ENCODE data around the gene KCNQ2.
A peak's percentile ranks its signal among the peaks of the same experiment; 100 is the strongest.

Gene KCNQ2

GRCh38 chr20:63469713-63470101, 2.7 kb downstream of the KCNQ2 start:
- no peak for DNase-seq

- no peak for DNase-seq
These were observed 3.3 kb downstream of the KCNQ2 start for GRCh38 chr20:63469019-63469712.

GRCh38 chr20:63468421-63468820, 4.0 kb downstream of the KCNQ2 start:
- no peak for DNase-seq

GRCh38 chr20:63467294-63468083, 5.0 kb downstream of the KCNQ2 start:
- DNase-seq, result no peak

GRCh38 chr20:63466861-63467260, 5.6 kb downstream of the KCNQ2 start:
- DNase-seq, result no peak

- DNase-seq, result no peak
These were observed 6.1 kb downstream of the KCNQ2 start for GRCh38 chr20:63466250-63466825.

DNA sequence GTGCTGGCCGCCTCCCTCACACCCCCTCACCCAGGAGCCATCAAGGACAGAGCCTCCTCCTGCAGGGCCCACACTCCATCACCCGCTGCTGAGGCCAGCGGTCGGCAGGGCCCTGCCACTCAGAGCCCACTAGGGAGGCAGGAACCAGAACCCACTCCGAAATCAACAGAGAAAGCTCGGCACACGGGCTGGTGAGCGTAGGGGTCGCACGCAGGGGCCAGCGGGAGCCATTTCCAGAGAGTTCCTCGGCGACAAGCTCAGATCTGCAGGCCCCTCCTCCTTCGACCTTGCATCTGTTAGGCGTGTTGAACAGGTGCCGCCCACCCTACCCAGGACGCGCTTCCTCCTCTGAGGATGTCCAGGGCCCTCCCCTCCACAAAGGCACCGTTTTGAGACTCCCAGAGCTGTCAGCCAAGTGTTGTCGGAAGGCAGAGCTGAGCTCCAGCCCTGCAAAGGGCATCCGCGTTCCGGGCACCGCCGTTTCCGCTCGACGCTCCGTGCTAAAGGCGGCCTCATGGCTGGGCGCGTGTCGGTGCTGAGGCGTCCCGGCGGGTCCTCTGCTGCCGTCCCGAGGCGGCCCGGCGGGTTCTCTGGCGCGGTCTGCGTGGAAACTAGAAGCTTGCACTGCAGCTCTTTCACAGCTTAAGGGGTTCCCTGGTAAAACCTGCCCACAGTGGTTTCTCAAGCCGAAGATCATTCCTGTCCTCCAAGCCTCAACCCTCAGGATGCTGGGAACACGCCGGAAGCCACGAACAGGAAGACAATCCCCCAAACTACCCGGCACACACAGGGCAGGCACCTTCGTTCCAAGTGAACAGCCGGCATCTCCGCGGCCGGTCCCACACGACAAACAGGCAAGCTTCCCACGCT, 6.8 kb downstream of the KCNQ2 start:
- DNase-seq, result no peak

DNA sequence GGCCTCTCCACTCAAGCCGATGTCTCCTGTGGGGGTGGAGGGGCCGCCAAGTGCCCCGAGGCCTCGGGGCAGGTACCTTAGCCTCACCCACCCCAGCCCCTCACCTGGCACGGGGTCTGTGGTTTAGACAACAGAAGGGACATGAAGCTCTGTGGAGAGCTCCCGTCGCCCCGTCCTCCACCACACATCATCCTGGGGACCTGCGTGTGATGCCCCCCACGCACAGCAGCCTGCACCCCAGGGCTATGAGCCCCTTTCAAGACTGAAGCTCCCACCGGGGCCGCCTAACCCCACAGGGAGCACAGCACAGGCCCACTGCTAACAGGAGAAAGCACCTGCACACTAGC, 8.2 kb downstream of the KCNQ2 start:
- no peak for DNase-seq

DNA sequence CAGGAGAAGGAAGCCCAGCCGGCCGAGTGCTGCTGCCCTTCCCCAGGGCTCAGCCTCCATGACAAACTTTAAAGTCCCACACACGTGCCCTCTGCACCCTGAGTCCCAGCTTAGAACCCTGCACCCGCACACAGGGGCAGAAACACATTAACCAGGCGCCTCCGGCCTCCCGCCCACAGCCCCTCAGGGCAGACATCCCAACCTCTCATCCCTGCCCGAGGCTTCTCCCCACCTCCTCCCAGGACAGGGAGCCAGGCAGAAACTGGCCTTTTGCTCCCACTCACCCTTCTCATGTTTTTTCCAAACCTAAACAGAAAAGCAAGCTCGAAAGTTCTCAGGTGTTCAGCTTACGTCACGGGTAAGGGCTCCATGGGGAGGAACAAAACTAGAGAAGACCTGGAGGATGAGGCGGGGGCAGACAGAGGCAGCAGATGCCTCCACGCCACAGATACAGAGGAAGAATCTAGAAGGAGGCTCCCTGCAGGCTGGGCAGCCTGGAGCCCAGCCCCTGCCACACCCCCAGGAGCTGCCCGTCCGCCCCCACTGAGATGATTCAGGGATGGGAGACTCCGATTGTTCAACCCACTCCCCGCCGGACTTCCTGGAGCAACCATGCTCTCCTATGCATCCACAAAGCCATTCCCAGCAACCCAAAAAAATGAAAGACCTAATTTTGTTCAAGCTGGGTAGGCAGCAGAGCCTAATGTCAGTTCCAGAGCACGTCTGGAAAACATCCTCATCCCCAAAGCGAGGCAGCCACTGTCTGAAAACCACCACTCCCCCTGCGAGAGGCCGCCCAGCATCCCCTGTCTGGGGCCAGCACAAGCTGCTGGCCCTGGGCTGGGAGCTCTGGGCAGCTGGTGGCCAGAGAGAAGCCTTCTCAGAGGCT, 8.8 kb downstream of the KCNQ2 start:
- DNase-seq, result no peak

DNA sequence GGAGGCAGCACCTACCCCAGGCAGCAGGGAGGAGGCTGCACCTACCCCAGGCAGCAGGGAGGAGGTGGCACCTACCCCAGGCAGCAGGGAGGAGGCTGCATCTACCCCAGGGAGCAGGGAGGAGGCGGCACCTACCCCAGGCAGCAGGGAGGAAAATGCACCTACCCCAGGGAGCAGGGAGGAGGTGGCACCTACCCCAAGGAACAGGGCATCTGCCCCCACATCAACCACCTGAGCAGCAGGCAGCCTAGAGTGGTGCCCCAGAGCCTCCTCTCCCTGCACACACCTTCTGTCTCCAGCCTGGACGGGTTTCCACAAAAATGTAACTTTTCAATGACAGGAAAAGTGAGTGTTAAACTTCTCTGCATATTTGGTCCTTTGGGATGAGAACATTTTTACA, 10.2 kb downstream of the KCNQ2 start:
- DNase-seq, result no peak

DNA sequence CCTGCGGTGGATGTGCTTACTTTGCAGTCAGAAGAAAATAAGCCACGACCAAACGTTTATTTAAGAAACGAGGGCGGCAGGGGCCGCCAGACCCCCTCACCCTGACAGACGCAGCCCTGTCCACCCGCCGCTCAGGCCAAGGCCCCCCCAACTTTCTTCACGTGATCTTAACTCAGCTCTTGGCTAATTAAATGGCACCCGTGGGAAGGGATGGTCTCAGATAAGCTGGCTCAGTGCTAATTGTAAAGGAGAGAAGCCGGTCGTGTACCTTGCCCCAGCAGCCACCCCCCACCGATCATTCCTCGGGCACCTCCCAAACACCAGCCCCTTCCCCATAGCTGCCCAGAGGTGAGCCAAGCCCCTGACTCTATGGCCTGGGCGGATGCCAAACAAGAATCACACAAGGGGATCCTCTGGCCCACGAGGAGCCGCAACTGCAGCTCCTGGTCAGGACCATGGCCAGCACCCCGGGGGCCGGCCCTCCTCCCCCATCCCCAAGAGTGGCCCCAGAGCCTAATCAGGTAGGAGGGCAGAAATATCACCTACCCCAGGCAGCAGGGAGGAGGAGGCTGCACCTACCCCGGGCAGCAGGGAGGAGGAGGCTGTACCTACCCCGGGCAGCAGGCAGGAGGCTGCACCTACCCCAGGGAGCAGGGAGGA, 11.2 kb downstream of the KCNQ2 start:
- DNase-seq, result no peak

GRCh38 chr20:63459070-63459380, 13.4 kb downstream of the KCNQ2 start:
- DNase-seq, result no peak

- no peak for DNase-seq
These were observed 14.0 kb downstream of the KCNQ2 start for GRCh38 chr20:63458170-63459069.

DNA sequence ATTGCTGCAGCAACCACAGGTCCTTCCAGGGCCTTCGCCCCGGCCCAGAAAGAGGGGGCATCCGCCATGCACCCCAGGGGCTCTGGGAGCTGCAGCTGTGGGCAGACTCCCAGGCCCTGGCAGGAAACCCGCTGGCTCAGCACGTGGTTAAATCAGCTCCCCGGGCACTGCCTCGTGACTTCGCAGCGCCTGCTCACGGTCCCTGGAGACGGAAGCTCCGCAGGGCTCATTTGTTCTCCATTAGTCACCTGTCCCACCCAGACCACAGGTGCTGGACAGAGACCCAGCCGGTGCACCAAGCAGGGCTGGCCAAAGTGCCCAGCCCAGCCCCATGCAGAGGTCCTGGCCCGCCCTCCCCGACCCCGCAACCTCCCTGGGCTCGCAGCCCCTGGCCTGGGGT, 14.7 kb downstream of the KCNQ2 start:
- DNase-seq, result peak; percentile 11

GRCh38 chr20:63456429-63457284, 15.8 kb downstream of the KCNQ2 start:
- no peak for DNase-seq

DNA sequence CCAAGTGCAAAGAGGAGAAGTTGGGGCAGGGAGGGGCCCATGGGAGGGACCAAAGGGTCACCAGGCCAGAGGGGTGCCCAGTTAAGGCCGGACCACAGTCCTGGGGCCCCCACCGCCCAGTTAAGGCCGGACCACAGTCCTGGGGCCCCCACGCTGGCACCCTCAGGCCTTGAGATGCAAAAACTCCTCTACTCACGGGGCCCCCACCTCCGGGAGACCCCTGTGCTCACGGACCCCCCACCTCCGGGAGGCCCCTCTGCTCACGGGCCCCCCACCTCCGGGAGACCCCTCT, 16.9 kb downstream of the KCNQ2 start:
- no peak for DNase-seq

DNA sequence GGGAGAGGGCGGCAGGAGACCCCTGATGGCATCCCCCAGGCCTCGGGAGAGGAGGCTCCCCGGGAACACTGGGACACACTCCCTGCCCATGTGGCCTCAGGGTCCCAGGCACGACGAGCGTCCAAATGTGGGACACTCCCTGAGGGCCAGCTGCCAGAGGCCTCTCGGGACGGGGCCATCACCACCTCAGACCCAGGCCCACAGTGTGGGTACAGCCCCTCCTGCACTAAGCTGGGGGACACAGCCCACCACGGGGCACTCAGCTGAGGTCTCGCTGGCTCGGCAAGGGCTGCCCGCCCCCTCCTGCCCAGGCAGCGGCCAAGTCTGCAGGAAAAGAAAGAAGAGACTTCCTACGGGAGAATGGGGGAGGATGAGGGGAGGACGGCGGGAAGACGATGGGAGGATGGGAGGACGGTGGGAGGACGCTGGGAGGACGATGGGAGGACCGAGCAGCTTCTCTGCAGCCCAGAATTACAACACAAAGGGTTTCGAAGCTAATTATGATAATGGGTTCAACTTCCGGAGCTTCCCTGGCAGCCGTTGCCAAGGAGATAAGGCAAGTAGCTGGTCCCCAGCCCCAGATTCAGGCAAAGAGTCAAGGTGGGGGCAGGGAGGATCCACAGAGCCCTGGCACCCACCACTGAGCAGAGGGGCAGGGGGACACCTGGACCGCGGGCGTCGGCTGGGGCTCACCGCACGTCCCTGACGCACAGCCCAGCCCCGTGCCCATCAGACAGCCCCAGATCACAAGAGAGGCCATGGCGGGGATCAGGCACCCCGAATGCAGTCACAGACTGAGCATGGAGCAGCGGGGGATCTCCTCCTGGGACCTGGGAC, 17.5 kb downstream of the KCNQ2 start:
- no peak for DNase-seq

DNA sequence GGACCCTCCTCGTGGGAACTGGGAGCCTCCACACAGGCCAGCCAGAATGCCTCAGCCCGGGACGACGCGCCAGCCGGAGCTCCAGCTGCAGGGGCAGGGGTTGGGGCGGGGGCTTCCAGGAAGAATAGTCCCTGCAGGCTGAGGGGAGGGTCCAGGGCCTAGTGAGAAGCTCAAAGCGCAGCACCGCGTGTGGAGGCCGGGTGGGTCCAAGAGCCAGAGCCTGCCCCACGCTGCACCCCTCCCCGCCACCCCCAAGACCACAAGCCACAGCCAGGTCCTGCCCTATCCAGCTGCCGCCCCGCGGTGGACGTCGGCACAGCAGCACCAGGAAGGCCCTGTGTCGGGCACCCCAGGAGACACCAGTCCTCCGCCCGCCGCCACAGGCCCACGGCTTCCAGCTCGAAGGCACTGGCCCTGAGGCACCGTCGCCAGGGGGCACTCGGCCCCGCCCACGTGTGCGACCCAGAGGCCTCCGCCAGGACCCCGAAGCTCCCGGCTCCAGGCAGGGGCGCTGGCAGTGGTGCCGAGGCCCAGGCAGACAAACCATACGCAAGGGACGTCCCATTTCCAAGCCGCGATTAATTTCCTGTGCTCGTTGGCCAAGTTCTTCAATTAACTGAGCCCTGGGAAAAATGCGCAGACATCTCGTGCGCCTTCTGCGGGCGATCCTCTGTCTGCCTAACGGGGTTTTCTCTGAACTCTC, 19.5 kb downstream of the KCNQ2 start:
- no peak for DNase-seq

Measured in HCEC 1CT (cell line).